ENCODE results near the gene CLDN18.

GRCh38 chr3:137990427-137990826, 19.5 kb upstream of the CLDN18 start:
- TF ChIP-seq JUND (IDR thresholded peaks at IDR 0.05; ENCODE audit: borderline replicate concordance, low read depth, low read length) (no peak), JUND (tag; IDR thresholded peaks at IDR 0.05; ENCODE audit: borderline replicate concordance, low read depth, low read length) (no peak), THAP12 (CRISPR knock-in tag; IDR thresholded peaks at IDR 0.05) (no peak), CTCF (IDR thresholded peaks at IDR 0.05 in 2 of 3, conservative IDR thresholded peaks at IDR 0.05 in 1 of 3; ENCODE audit: insufficient read depth in 2 of 3, low read depth in 1 of 3, low read length in 3 of 3) (no peak), PHB2 (IDR thresholded peaks at IDR 0.05; ENCODE audit: low read depth) (no peak), MECOM (CRISPR knock-in tag; IDR thresholded peaks at IDR 0.05) (no peak), BHLHE40 (IDR thresholded peaks at IDR 0.05; ENCODE audit: low read length) (no peak)
